Fibroblast of skin of right quadriceps (primary cell): ENCODE measurements around the gene GGA3.
"Not testable (repeated sequence)": the region's sequence is repeated elsewhere in the genome, so short reads cannot be mapped to it uniquely, and the experiment has no call there.

ENCODE experiments used
- DNase-seq: peaks from one replicate; pipeline ENCODE4 v3.0.0-alpha.2; 2013

GGA3 gene

GRCh38 chr17:75208161-75208560, 53.2 kb downstream of the GGA3 start:
- no peak for DNase-seq

- DNase-seq, result no peak
Measured at GRCh38 chr17:75207760-75208159, 53.6 kb downstream of the GGA3 start.

- not testable (repeated sequence) for DNase-seq
Measured at GRCh38 chr17:75207050-75207407, 54.4 kb downstream of the GGA3 start.

- DNase-seq, result no peak
Measured at GRCh38 chr17:75205793-75206163, 55.6 kb downstream of the GGA3 start.

GRCh38 chr17:75205037-75205792, 56.2 kb downstream of the GGA3 start, which contains the start of gene NUP85:
TSS of gene NUP85 (plus strand) at chr17:75205679. CDS start at chr17:75205762, 83 bp downstream.
- peak; percentile 93 for DNase-seq

- DNase-seq, result no peak
Measured at GRCh38 chr17:75199886-75200618, 61.4 kb downstream of the GGA3 start.

- DNase-seq, result peak; percentile 55
Measured at GRCh38 chr17:75194879-75195278, 66.5 kb downstream of the GGA3 start.

- DNase-seq, result peak; percentile 48
Measured at GRCh38 chr17:75191584-75191983, 69.8 kb downstream of the GGA3 start.

GRCh38 chr17:75188614-75189013, 72.8 kb downstream of the GGA3 start:
- no peak for DNase-seq
